ENCODE data around the gene LINGO1.

DNA sequence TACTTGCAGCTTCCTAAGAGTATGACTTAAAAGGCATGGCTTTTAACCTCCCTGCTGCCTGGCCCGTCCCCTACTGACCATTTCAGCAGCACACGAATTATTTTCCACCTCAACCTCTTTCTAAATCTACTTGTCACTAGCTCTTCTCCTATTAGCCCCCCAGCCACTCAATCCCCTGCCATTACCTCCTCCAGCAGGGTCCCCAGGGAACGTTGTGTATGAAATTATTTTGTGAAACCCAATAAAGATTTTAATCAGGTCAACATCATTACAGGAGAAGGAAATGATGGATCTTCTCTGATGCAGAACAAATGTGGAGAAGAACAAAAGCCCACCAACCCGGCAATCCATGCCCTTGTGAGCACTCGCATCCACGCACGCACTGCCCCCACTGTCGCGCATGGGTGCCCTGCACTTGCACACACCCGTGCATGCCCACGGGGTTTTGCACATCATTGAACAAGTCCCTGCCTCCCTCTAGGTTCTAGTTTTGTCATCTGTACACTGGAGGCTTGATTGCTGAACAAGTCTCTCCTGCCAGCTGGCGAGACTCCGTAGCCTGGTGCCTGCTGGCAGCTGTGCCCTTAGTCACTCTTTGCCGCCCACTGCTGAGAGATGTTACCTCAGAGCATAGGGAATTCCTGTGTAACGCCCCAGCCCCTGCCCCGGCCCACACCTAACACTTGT, 51.6 kb downstream of the LINGO1 start:
- TF ChIP-seq POLR2A (IDR thresholded peaks at IDR 0.05) = no peak
- no peak for TF ChIP-seq CTCF (IDR thresholded peaks at IDR 0.05)
